Measurements from ENCODE around the gene CALCOCO1. TPM values are rescaled to one million over a fixed set of nuclear protein-coding genes. Genes with fewer than 3 reads are reported as not detected.

CALCOCO1 gene
- total RNA-seq, 4 donors from 2014 or later: 149 to 263 (median 237) TPM

DNA sequence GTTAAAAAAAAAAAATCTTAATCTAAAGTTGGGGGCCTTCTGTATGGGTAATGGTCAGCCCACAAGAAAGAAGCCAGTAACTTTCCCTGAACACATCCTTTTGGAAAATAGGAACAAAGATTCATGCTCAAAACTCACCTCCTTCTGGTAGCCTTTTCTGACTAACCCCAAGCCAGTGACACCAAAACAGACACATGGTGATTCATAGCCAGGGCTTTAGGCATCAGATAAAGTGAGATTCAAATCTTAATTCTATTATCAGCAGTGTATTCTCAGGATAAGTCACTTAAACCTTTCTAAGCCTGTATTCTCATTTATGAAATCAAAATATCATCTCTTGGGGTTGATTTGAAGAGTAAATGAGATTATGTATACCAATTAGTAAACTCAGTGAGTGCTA, 56.3 kb downstream of the CALCOCO1 start:
- TF ChIP-seq, protein P1, sequence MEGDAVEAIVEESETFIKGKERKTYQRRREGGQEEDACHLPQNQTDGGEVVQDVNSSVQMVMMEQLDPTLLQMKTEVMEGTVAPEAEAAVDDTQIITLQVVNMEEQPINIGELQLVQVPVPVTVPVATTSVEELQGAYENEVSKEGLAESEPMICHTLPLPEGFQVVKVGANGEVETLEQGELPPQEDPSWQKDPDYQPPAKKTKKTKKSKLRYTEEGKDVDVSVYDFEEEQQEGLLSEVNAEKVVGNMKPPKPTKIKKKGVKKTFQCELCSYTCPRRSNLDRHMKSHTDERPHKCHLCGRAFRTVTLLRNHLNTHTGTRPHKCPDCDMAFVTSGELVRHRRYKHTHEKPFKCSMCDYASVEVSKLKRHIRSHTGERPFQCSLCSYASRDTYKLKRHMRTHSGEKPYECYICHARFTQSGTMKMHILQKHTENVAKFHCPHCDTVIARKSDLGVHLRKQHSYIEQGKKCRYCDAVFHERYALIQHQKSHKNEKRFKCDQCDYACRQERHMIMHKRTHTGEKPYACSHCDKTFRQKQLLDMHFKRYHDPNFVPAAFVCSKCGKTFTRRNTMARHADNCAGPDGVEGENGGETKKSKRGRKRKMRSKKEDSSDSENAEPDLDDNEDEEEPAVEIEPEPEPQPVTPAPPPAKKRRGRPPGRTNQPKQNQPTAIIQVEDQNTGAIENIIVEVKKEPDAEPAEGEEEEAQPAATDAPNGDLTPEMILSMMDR (IDR thresholded peaks at IDR 0.05; ENCODE audit: low read depth): no peak

DNA sequence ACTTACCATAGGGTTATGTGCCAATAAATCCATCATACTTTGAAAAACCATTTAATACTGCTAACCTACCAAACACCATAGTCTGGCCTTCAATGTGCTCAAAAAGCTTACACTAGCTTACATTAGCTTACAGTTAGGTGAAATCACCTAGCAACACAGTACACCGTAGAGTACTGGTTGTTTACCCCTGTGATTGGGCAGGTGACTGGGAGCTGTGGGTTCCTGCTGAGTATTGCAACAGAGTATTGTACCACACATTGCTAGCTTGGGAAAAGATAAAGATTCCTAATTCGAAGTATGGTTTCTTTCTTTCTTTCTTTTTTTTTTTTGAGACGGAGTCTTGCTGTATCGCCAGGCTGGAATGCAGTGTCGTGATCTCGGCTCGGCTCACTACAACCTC, 56.9 kb downstream of the CALCOCO1 start:
- TF ChIP-seq, protein P1 (IDR thresholded peaks at IDR 0.05; ENCODE audit: low read depth): no peak

DNA sequence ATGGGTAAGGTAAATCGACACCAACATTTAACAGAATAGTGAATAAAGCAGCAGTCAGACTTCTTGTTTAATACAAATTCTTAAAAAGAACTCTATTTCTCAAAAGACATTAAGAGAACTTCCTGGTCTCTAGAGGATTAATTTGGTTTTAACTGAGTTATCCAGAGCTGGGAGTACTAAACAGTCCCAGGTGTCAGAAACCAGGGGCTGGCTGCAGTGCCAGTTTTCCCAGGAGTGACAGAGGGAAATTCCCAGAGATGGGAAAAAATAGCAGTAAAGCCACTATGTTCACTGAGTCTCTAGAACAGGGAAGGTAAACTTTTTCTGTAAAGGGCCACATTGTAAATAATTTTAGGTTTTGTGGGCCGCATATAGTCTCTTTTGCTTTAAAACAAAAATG, 60.2 kb downstream of the CALCOCO1 start:
- TF ChIP-seq, protein P1 (IDR thresholded peaks at IDR 0.05; ENCODE audit: low read depth): no peak

DNA sequence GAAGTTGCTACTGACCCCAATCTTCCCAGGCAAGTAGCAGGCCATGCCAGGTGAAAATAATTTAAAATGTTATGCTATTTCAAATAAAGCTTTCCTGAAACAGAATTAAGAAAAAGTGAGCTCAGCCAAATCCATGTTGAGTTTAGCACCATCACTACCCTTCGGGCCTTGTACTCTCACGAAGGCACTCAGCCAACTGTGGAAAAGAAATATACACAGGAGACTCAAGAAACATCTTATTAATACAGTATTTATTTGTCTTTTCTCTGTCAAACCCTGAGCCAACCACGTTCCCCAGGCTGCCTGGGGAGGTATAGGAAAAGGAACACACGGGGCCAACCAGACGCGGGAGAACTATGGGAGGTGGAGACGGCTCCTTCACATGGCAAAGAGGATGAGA, 62.3 kb downstream of the CALCOCO1 start:
- TF ChIP-seq, protein P1 (IDR thresholded peaks at IDR 0.05; ENCODE audit: low read depth): no peak

DNA sequence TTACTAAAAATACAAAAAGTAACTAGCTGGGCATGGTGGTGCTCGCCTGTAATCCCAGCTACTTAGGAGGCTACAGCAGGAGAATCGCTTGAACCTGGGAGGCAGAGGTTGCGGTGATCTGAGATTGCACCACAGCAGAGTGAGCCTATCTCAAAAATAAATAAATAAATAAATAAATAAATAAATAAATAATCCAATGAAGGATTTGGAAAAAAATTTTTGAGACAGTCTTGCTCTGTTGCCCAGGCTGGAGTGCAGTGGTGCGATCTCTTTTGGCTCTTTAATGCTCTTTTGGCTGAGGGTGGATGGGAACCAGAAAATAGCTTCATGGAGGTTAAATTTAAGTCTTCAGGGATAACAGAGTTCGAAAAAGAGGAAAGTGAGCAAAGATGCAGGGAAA, 63.1 kb downstream of the CALCOCO1 start:
- TF ChIP-seq, protein P1 (IDR thresholded peaks at IDR 0.05; ENCODE audit: low read depth): no peak

DNA sequence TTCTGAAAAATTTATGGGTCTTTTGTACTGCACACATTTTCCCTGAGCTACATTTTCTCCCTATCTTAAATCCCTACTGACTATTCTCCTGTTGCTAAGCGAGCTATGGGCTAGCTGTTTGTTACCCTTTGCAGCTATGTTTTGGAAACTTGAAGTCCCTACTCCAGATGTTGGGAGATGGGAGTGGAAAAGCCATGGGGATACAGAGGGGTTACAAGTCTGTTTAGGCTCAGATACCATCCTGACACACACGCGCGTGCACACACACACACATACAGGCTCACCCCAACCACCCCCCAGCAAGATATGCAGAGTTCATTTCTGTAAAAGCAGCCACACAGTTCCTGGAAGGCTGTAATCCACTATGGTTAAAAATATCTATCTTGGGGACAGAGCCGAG, 67.2 kb downstream of the CALCOCO1 start:
- TF ChIP-seq, protein P1 (IDR thresholded peaks at IDR 0.05; ENCODE audit: low read depth): no peak

DNA sequence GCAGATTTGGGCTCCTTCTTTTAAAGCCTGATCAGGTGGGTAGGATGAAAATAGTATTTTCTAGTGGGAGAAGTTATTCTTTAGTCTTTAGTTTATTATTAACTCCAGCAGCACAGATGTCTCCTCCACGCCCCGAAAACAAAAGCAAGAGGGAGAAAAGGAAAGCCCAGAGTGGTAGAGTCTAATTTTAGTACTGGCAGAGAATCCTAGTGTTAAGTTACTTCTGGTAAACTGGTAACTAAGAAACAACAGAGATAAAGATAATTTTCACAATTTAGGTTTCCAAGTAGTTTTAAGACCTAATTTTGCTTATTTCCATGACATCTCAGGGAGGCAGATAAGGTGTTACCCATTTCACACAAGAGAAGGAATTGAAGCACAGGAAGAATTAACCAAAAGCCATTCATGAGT, 67.7 kb downstream of the CALCOCO1 start:
- TF ChIP-seq, protein P1 (IDR thresholded peaks at IDR 0.05; ENCODE audit: low read depth): no peak
